ENCODE measurements around the gene AOPEP. TPM values are rescaled to one million over a fixed set of nuclear protein-coding genes. Genes with fewer than 3 reads are reported as not detected.
A peak's percentile ranks its signal among the peaks of the same experiment; 100 is the strongest.
"Not testable (repeated sequence)": the region's sequence is repeated elsewhere in the genome, so short reads cannot be mapped to it uniquely, and the experiment has no call there.

AOPEP gene
- total RNA-seq, 1 experiment from 2014 or later: 89.5 TPM

DNA sequence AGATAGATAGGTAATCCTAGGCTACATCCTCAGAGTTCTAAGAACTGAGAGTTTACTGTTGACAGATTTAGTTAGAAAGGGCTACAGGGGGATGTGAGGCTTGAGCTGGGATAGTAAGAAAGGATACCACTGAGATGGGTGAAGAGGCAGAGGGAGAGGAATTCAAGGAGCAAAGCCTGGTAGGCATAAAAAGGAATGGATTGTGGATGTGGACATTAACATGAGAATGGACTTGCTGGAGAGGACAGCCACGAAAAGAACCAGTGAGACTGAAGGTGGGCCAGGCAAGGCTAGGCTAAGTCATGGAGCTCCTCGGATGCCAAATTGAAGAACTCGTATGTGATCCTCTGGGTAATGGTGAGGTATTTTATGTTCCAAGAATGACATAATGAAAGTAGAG, 211.9 kb downstream of the AOPEP start:
- Mint-ChIP-seq H3K27ac (ENCODE audit: unreplicated experiment) (peak overlapping the region; percentile 43), H3K27me3 (ENCODE audit: unreplicated experiment) (no peaks in the 10 kb centered on the region), H3K9me3 (ENCODE audit: low read depth, unreplicated experiment) (no peaks in the 10 kb centered on the region), H3K36me3 (ENCODE audit: insufficient read depth, unreplicated experiment) (peaks cover under 1% of the 10 kb centered on the region), H3K4me3 (ENCODE audit: low read depth, unreplicated experiment) (no peak overlapping the region), H3K4me1 (ENCODE audit: low read depth, unreplicated experiment) (peaks cover 61% of the 10 kb centered on the region)
- CTCF ChIA-PET: no interaction called here
- intact Hi-C loops (cut with micrococcal nuclease; ENCODE audit: unreplicated experiment): no loop called here
- DNase-seq: no peak
- TF ChIP-seq, protein P1, sequence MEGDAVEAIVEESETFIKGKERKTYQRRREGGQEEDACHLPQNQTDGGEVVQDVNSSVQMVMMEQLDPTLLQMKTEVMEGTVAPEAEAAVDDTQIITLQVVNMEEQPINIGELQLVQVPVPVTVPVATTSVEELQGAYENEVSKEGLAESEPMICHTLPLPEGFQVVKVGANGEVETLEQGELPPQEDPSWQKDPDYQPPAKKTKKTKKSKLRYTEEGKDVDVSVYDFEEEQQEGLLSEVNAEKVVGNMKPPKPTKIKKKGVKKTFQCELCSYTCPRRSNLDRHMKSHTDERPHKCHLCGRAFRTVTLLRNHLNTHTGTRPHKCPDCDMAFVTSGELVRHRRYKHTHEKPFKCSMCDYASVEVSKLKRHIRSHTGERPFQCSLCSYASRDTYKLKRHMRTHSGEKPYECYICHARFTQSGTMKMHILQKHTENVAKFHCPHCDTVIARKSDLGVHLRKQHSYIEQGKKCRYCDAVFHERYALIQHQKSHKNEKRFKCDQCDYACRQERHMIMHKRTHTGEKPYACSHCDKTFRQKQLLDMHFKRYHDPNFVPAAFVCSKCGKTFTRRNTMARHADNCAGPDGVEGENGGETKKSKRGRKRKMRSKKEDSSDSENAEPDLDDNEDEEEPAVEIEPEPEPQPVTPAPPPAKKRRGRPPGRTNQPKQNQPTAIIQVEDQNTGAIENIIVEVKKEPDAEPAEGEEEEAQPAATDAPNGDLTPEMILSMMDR (IDR thresholded peaks at IDR 0.05; ENCODE audit: unreplicated experiment): no peak
- no TSS peak for BruUV-seq (replicated peaks)

DNA sequence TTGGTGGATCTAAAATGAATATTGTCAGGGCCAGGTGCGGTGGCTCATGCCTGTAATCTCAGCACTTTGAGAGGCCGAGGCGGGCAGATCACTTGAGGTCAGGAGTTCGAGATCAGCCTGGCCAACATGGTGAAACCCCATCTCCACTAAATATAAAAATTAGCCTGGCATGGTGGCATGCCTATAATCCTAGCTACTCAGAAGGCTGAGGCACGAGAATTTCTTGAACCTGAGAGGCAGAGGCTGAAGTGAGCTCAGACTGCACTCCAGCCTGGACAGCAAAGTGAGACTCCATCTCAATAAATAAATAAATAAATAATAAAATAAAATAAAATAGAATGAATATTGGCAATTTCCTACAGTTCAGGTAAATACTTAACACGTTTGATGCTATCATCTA, 213.8 kb downstream of the AOPEP start:
- H3K27me3 Mint-ChIP-seq (ENCODE audit: unreplicated experiment); H3K9me3 Mint-ChIP-seq (ENCODE audit: low read depth, unreplicated experiment); intact Hi-C loops (cut with micrococcal nuclease; ENCODE audit: unreplicated experiment); H3K36me3 Mint-ChIP-seq (ENCODE audit: insufficient read depth, unreplicated experiment); H3K27ac Mint-ChIP-seq (ENCODE audit: unreplicated experiment); CTCF ChIA-PET; H3K4me3 Mint-ChIP-seq (ENCODE audit: low read depth, unreplicated experiment); BruUV-seq (replicated peaks); DNase-seq: not testable (repeated sequence)
- H3K4me1 Mint-ChIP-seq (ENCODE audit: low read depth, unreplicated experiment): peaks cover 52% of the 10 kb centered on the region

DNA sequence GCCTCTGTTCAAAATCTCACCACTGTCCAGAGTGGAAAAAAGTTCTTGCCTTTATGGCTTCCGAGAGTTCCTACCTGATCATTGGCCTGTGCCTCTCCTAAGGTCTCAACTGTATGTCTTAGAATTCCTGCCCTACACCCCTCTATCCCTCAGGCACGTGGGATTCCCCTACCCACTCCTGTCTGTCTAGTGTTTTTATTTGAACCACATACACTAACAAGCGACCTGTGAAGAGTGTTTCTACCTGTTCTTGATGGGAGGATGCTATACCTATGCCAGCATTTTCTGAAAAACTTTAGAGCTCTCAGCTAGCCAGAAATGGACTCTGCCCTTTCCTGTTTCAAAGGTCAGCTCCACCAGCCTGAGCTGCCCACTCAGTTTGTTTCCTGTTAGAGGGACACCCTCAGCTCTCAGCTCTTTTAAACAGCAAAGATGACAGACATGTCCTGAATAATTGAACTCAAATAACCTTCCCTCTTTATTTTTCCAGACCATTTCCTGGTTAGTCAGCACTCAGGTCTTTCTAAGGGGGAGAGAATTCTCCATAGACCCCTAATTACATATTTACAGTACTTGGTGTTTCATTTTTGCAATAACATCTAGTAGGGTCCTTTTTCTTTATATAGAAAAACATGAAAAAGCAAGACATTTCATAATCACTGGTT, 214.8 kb downstream of the AOPEP start:
- no peak for DNase-seq
- TF ChIP-seq, protein P1 (IDR thresholded peaks at IDR 0.05; ENCODE audit: unreplicated experiment): no peak
- H3K9me3 Mint-ChIP-seq (ENCODE audit: low read depth, unreplicated experiment): no peaks in the 10 kb centered on the region
- no TSS peak for BruUV-seq (replicated peaks)
- peaks cover 5% of the 10 kb centered on the region for H3K36me3 Mint-ChIP-seq (ENCODE audit: insufficient read depth, unreplicated experiment)
- peaks cover 53% of the 10 kb centered on the region for H3K4me1 Mint-ChIP-seq (ENCODE audit: low read depth, unreplicated experiment)
- H3K27ac Mint-ChIP-seq (ENCODE audit: unreplicated experiment): peak overlapping the region; percentile 89
- intact Hi-C loops (cut with micrococcal nuclease; ENCODE audit: unreplicated experiment): no loop called here
- CTCF ChIA-PET: interaction anchor here (0.9 kb wide), 2 partner anchors 9 to 20 kb away, joined by 3 read pairs; no protein-coding TSS in a partner anchor
- H3K27me3 Mint-ChIP-seq (ENCODE audit: unreplicated experiment): no peaks in the 10 kb centered on the region
- H3K4me3 Mint-ChIP-seq (ENCODE audit: low read depth, unreplicated experiment): peak overlapping the region; percentile 45

DNA sequence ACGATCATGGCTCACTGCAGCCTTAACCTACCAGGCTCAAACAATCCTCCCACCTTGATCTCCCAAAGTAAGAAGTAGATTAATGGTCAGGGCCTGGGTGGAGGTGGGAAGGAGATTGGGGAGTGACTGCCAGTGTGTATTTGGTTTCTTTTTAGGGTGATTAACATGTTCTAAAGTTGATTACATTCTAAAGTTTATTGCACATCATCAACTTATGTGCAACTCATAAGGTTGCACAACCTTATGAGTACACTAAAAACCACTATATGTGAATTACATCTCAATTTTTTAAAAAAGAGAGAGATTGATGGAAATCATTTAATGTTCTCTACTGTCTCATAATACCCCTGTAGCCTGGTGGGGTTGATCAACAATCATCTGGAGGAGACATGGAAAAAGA, 218.1 kb downstream of the AOPEP start:
- no peak overlapping the region for H3K4me3 Mint-ChIP-seq (ENCODE audit: low read depth, unreplicated experiment)
- H3K36me3 Mint-ChIP-seq (ENCODE audit: insufficient read depth, unreplicated experiment): peaks cover 5% of the 10 kb centered on the region
- TF ChIP-seq, protein P1 (IDR thresholded peaks at IDR 0.05; ENCODE audit: unreplicated experiment): no peak
- H3K27ac Mint-ChIP-seq (ENCODE audit: unreplicated experiment): no peak overlapping the region
- DNase-seq: no peak
- peaks cover 57% of the 10 kb centered on the region for H3K4me1 Mint-ChIP-seq (ENCODE audit: low read depth, unreplicated experiment)
- CTCF ChIA-PET: no interaction called here
- H3K9me3 Mint-ChIP-seq (ENCODE audit: low read depth, unreplicated experiment): peaks cover 3% of the 10 kb centered on the region
- intact Hi-C loops (cut with micrococcal nuclease; ENCODE audit: unreplicated experiment): no loop called here
- no TSS peak for BruUV-seq (replicated peaks)
- no peaks in the 10 kb centered on the region for H3K27me3 Mint-ChIP-seq (ENCODE audit: unreplicated experiment)
